HUDEP-2 (cell line): Measurements from ENCODE around the gene GXYLT2.

ENCODE experiments used
- DNase-seq, 76 experiments: peaks; one replicate each; lab custom pipeline; 2025; ENCODE audit not compliant: unreplicated experiment in 76 of 76; lab: John Stamatoyannopoulos, UW

The GXYLT2 gene

DNA sequence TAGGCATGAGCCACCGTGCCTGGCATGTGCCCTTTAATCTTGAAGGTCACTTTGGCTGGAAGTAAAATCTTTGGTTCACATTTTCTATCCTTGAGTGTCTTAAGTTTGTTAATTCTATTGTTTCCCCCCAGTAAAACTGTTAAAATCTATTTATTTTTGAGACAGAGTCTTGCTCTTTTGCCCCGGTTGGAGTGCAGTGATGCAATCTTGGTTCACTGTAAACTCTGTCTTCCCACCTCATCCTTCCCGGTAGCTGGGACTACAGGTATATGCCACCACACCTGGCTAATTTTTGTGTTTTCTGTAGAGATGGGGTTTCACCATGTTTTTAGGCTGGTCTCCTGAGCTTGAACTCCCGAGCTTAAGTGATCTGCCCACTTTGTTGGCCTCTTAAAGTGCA lies 116.5 kb downstream of the GXYLT2 start:
- no peak for DNase-seq

GRCh38 chr3:73007992-73008712 lies 120.3 kb downstream of the GXYLT2 start:
- DNase-seq: no peak

- no peak for DNase-seq
These were observed 121.2 kb downstream of the GXYLT2 start for GRCh38 chr3:73009008-73009407.

DNA sequence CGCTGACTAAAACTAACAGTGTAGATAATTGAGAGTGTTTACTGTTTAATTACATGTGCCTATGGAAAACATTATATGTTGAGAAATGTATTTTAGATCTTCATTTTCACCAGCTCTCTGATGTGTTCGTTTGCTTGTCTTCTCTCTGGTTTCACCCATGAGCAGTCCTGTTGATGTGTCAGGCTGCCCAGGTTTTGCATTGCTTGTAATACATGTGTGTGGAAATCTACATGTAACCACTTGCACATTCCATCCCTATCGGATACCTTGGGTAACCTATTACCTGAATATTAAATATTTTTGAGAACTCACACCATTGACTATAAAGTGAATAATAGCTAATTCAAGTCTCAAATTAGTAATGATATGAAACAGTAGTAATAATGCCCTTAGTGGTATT lies 121.9 kb downstream of the GXYLT2 start:
- no peak for DNase-seq

- no peak for DNase-seq
These were observed 122.3 kb downstream of the GXYLT2 start for GRCh38 chr3:73010158-73010557.

DNA sequence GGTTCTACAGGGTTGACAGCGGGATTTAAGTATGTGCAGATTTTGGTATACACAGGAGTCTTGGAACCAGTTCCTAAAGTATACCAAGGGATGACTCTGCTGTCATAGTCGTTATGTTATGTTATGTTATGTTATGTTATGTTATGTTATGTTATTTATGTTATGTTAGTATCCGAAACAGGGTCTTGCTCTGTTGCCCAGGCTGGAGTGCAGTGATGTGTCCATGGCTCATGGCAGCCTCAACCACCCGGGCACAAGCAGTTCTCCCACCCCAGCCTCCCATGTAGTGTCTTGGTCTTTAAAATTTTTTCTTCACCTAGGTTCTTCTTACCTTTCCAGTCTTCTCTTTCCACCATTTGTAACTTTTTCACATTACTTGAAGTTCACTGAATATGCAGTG lies 130.5 kb downstream of the GXYLT2 start:
- no peak for DNase-seq

- DNase-seq: no peak
These were observed 131.1 kb downstream of the GXYLT2 start for GRCh38 chr3:73018790-73019441.

GRCh38 chr3:73021301-73021835 lies 133.5 kb downstream of the GXYLT2 start:
- DNase-seq: no peak

DNA sequence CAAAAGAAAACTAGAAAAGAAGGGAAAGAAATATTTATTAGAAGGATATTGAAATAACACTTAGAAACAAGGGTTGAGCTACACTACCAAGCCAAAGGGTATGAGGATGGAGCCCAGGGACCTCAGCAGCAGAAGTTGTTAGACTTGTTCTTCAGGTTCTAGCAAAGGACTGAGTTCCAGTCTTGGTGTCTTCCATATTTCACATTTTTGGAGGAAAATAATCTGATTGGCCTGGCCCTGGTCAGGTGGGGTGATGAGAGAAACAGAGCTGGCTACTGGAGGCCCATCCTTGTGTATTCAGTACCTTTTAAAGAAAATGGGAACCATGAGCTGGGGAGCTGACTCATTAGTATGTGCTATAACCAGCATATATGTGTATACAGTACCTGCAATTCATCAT lies 137.0 kb downstream of the GXYLT2 start:
- no peak for DNase-seq

DNA sequence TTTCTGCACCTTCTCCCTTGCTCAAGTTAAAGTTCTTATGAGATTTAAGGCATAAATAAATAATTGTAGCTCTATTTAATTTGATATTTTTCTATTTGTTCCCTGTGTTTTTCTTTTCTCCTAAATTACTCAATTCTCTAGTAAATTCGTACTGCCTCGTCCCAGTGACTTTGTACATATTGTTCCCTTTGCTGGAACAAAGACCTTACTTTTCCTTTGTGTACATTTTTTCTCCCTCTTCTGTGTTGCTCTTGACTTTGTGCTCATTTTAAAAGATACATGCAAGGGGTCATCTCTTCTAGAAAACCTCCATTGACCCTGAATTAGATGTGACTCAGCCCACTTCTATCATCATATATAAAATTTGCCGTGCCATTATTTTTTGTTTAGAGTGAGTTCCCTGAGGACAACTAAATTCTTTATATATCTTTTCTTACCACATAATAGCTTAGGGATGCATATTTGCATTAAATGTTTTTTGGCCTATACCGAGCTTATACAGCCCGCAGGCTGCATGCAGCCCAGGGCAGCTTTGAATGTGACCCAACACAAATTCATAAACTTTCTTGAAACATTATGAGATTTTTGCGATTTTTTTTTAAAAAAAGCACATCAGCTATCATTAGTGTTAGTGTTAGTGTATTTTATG lies 138.4 kb downstream of the GXYLT2 start:
- DNase-seq: no peak
